Measurements from ENCODE around the gene ST6GAL1. TPM values are rescaled to one million over a fixed set of nuclear protein-coding genes. Genes with fewer than 3 reads are reported as not detected.
"Not testable (repeated sequence)": the region's sequence is repeated elsewhere in the genome, so short reads cannot be mapped to it uniquely, and the experiment has no call there.

The ST6GAL1 gene
- polyA plus RNA-seq, 3 donors, result 55.6 to 81.0 (median 61.7) TPM

GRCh38 chr3:186990878-186991308 is 60.6 kb downstream of the ST6GAL1 start:
- DNase-seq, result no peak

DNA sequence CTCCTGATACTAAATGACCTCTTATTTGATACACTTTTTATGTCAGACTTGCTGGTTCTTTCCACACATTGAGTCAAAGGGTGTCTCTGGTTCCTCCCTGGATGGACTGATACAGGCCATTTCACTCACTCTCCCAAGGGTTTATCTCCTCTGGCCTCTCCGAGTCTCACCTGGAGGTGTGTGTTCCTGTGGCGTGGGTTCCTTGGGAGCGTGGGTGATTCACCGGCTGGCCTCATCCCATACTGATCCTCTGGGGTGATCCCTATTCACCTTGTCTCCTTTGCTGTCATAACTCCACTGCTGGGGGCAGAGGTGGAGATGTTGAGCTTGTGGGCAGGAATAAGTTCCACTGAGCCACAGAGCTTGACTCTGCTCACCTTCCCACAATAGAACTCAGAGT is 61.1 kb downstream of the ST6GAL1 start:
- no peak for DNase-seq

- DNase-seq, result not testable (repeated sequence)
These were observed 61.8 kb downstream of the ST6GAL1 start for GRCh38 chr3:186992096-186992495.

DNA sequence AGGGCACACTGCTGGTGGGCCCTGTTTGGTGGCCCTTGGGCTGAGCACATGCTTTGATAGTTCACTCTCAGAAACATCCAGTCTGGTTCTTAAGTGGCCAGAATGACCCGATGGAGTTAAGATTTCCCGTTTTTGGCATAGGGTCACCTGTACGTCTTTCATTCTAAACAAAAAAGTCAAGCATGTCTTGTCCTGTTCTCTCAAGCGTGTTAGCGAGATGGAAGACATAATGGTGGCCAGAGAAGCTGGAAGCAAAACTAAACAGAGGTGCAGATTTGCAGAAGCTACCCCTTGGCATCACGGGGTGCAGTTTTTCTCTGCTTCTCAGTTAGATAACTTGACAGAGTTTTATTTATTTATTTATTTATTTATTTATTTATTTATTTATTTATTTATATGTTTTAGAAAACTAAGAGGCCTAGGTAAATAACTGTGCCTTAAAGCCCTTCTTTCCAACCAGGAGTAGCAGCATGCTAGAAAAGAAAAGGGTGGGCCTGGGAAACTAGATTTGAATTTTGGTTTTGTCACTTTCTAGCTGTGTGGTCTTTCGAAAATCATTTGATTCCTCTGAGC is 63.0 kb downstream of the ST6GAL1 start:
- DNase-seq, result no peak

DNA sequence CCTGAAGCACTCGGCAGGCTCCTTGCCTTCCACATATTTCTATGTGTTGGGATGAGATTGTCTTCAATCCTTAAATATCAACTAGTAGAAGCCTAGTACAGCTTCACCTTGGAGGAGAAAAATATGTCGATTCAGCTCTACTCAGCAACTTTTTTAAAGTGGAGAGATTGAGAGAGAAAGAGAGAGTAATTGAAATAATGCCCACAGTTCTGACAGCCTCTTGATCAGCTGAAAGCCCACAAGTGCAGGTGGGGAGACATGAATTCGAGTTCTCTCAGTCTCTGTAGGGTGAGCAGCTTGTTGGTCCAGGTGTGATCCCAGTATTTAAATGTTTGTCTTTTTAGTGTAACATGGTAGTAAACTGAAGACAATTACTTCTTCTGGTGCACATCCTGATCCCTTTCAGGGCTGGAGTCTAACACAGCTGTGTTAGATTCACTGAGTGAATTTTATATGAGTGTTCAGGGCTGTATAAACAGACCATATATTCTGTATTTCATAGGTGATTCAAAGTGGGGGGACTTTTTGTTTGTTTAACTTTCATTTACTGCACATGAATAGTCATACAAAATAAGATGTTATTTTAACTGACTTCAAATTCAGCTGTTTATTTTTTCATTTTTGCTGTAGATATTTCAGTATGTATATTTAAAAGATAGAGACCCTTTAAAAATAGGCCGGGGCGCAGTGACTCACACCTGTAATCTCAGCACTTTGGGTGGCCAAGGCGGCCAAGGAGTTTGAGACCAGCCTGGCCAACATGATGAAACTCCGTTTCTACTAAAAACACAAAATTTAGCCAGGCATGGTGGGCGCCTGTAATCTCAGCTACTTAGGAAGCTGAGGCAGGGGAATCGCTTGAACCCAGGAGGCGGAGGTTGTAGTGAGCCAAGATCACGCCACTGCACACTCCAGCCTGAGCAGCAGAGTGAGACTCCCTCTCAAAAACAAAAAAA is 64.0 kb downstream of the ST6GAL1 start:
- DNase-seq, result no peak

GRCh38 chr3:186996356-186996755 is 66.0 kb downstream of the ST6GAL1 start:
- DNase-seq, result no peak

- no peak for DNase-seq
These were observed 66.7 kb downstream of the ST6GAL1 start for GRCh38 chr3:186997061-186997460.

DNA sequence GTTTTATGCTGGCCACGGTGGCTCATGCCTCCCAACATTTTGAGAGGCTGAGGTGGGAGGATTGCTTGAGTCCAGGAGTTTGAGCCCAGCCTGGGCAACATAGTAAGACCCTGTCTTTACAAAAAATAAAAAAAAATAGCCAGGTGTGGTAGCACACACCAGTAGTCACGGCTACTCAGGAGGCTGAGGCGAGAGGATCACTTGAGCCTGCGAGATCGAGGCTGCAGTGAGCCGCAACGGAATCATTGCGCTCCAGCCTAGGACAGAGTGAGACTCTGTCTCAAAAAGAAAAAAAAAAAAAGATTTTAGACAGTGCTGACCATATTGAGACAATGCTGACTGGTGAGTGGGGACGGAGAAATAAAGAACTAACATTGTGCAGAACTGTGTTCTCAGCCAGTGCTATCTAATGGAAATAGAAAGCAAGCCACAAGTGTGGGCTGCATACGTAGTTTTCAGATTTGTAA is 67.2 kb downstream of the ST6GAL1 start:
- DNase-seq, result no peak

DNA sequence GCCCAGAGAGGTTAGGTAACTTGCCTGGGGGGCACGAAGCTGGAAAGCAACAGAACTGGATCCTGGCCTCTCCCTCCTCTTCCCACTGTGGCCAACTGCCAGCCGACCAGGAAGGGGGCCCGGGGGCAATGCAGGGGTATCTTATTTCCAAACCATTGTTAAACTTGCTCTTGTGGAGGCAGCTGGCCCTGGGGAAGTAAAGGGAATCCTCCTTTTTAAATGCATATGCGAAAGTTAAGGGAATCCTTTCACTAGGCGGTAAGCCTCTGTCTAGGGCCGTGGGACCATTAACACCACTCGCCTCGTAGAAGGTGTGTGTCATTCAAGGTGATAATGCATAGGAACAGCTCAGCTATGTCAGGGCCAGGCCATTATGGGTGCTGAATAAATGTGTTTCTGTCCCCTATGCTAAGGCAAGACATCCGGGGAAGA is 68.6 kb downstream of the ST6GAL1 start:
- DNase-seq, result no peak

DNA sequence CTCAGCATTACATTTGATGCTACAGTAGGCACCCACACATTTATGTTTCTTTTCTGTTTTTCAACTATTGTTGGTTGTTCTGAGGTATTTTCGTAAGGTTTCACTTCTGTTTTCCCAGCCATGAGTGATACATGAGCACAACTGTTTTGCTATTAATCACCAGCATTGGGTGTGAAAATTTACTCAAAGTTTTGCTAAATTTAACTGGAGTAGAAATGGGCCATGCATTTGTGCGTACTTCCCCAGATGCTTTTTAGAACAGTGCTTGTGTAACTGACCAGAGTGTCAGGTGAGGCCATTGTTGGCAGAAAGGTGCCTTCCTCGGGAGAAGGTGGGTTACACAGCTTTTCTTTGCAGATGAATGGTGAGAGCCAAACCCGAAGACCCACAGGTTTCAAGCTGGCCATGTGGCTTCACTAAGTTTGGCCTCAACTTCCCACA is 70.4 kb downstream of the ST6GAL1 start:
- DNase-seq, result no peak

- no peak for DNase-seq
These were observed 72.6 kb downstream of the ST6GAL1 start for GRCh38 chr3:187002915-187003314.

DNA sequence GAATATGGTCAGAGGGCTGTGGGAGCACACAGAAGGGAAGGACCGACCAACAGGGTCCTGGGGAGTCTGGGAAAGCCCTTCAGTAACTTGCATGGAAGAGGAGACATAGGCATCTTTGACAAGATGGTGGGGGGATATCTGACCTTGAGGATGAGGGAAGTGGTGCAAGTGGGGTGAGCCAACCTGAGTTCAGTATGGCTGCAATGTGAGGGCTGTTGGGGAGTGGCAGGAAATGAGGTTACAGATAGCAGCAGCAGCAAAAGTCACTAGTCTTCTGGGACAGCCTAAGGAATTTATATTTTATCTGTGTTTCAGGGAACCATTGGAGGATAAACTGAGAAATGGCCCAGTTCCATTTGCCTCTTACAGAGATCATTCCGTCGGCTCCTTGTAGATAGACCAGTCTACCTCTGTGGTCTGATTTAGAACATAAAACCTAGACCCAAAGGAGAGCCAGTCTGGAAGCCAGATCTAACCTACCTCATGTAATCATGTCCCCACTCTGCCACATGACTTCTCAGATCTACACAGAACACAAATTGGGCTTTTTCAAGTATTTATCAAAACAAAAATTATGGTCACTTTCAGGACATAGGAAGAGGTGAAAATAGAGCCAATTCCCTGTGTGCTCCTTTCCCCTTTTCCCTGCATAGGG is 75.6 kb downstream of the ST6GAL1 start:
- DNase-seq, result no peak

GRCh38 chr3:187006864-187007630 is 76.7 kb downstream of the ST6GAL1 start:
- no peak for DNase-seq

DNA sequence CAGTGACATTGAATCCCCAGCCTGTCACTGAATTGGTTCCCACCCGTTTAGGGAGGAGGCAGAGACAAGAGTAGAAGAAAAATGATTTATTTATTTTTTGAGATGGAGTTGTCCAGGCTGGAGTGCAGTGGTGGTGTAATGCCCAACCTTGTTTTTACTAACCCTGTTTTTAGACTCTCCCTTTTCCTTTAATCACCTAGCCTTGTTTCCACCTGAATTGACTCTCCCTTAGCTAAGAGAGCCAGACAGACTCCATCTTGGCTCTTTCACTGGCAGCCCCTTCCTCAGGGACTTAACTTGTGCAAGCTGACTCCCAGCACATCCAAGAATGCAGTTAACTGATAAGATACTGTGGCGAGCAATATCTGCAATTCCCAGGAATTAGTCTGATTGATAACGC is 80.1 kb downstream of the ST6GAL1 start:
- not testable (repeated sequence) for DNase-seq

DNA sequence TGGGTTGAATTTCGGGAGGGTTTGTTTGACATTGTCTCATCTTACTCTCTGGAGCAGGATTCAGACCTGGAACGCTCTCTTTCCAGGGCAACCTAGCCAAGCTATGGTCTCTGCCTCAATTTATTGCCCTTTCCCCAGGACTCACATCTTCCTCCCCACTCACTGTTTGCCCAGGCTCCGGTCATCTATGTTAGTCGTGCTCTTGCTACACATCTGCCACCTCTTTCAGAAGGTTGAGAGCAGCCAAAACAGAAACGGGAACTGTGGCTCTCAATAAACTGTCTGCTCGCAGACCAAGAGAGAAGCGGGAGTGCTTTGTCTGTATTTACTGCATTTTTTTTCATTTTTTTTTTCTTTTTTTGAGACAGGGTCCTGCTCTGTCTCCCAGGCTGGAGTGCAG is 81.6 kb downstream of the ST6GAL1 start:
- DNase-seq, result no peak

DNA sequence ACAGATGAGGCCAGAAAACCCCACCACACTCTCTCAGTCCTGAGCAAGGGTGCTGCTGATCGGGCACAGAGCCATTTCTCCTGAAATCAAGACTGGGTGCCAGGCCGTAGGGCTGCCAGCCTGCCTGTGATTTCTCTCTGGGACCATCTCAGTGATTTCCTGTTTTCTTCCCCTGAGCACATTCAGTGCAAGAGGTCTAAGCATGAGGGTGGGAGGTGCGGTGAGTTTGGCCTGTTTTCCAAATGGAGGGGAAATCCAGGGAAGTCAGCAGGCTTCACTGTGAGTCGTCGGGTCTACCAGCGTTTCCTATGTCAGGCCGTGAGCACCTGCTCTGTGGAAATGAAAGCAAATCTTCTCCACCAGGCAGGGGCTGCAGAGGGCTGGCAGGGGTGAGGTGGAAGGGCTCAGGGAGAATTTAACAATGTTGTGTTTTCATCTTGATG is 82.3 kb downstream of the ST6GAL1 start:
- no peak for DNase-seq

DNA sequence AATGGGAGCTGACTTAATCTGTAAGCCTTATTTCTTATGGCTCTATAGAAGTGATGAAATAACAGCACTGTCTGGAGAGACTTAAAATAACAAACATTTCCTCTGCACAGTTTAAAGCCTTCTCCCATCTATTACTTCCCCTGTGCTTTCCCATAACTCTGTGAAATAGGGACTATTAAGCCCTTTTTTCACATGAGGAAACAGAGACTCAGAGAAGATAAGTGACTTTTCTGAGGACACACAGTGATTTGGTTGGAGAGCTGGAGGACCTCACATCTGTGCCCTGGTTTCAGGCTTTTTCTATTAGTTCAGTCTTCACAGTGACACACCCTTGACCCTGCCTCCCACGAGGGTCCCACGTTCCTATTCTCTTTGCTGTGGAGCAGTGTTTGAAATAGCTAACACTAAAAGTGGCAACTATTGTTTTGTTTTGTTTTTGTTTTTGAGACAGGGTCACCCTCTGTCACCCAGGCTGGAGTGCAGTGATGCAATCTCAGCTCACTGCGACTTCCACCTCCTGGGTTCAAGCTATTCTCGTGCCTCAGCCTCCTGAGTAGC is 82.9 kb downstream of the ST6GAL1 start:
- no peak for DNase-seq

- no peak for DNase-seq
These were observed 84.1 kb downstream of the ST6GAL1 start for GRCh38 chr3:187014417-187014864.

- no peak for DNase-seq
These were observed 85.7 kb downstream of the ST6GAL1 start for GRCh38 chr3:187015903-187016638.

DNA sequence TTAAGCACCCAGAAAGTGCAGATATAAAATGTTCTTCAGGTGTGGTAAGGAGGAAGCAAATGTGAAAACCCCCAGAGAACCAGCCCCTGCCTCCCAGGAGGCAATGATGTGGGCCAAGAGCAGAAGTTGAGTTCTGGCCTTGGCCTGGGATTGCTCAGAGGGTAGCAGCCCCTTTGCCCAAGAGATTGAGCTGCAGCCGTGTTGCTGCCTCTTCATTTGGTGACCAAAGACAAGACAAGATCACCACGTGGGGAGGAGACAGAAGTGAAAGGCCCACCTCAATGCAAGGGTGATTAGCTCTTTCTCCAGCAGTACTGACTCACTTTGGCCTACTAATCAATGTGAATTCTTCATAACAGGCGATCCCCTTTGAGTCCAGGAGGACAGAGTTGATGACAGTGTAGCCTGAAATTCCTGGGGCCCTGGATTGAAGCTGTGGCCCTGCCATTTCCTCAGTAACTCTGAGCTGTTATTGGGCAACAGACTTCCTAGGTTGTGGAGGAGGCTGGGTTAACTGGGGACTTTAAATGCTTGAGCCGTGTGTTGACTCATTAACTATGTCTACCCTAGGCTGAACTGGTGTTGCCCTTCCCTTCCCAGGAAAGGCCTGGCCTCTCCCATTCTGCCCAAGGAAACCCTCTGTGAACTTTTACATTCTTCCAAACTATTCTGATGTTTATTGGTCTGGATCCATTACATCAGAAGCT is 86.5 kb downstream of the ST6GAL1 start:
- no peak for DNase-seq

Measured in renal pelvis (tissue), 4 donors.